ENCODE data around the gene PARD3. TPM values are rescaled to one million over a fixed set of nuclear protein-coding genes. Genes with fewer than 3 reads are reported as not detected.

PARD3 gene
- polyA plus RNA-seq, 3 donors: 0.51 TPM; not detected in 2

DNA sequence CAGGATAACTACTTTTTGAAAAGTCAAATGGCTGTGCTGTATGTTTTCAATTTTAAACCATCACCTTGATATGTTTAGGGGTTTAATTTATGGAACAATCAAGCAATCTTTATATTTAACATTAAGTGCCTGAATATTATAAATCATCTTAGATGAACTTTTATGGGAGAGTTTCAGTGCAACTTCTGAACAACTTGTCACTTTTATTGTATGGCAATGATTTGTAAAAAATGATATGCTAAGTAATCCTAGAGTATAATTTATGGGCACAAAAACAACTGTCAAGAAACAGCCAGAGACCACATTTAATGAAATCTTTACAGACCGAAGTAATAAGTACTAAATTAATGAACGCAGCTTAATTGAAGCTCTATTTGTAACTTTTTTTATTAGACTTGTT lies 498.9 kb downstream of the PARD3 start:
- Histone ChIP-seq H3K9me3 (replicated peaks in 1 of 2; ENCODE audit: control insufficient read depth in 1 of 2, insufficient read depth in 1 of 2, low read length in 2 of 2) (no peaks in the 10 kb centered on the region), H3K9ac (ENCODE audit: insufficient read depth, low read length, poor library complexity, severe bottlenecking) (no peak overlapping the region), H3K4me1 (ENCODE audit: control insufficient read depth in 1 of 2, insufficient read depth in 2 of 2, low read length in 2 of 2) (no peaks in the 10 kb centered on the region), H3K4me3 (replicated peaks in 1 of 3; ENCODE audit: low read depth in 2 of 3, low read length in 3 of 3) (no peak overlapping the region), H3K36me3 (replicated peaks in 1 of 2; ENCODE audit: control insufficient read depth in 1 of 2, insufficient read depth in 2 of 2, low read length in 2 of 2) (no peaks in the 10 kb centered on the region), H4K20me1 (ENCODE audit: insufficient read depth, low read length) (no peaks in the 10 kb centered on the region), H2AFZ (ENCODE audit: insufficient read depth, low read depth, low read length, poor library complexity, severe bottlenecking) (no peak overlapping the region), H3K27me3 (ENCODE audit: control insufficient read depth in 2 of 2, insufficient read depth in 2 of 2, low read length in 2 of 2) (no peaks in the 10 kb centered on the region), H3K4me2 (replicated peaks; ENCODE audit: extremely low read depth, low read length, poor library complexity, severe bottlenecking) (no peak overlapping the region), H3K27ac (ENCODE audit: low read depth in 1 of 2, low read length in 2 of 2) (no peak overlapping the region), H3K79me2 (ENCODE audit: insufficient read depth, low read length) (no peaks in the 10 kb centered on the region)
- H3K36me3 Mint-ChIP-seq: no peaks in the 10 kb centered on the region
- WGBS (ENCODE audit: insufficient coverage): no CpG with 5 or more reads among the region's 2 CpGs
- H3K27me3 Mint-ChIP-seq (ENCODE audit: low read depth in 3 of 3): no peaks in the 10 kb centered on the region
- no peak overlapping the region for H3K4me3 Mint-ChIP-seq
- intact Hi-C loops (cut with micrococcal nuclease): no loop called here
- no peaks in the 10 kb centered on the region for H3K4me1 Mint-ChIP-seq
- no peak for DNase-seq
- TF ChIP-seq CTCF (IDR thresholded peaks at IDR 0.05): no peak
- H3K9me3 Mint-ChIP-seq: peaks cover 0 to 3% (median 0%) of the 10 kb centered on the region in 7 donors
- no peak overlapping the region for H3K27ac Mint-ChIP-seq

DNA sequence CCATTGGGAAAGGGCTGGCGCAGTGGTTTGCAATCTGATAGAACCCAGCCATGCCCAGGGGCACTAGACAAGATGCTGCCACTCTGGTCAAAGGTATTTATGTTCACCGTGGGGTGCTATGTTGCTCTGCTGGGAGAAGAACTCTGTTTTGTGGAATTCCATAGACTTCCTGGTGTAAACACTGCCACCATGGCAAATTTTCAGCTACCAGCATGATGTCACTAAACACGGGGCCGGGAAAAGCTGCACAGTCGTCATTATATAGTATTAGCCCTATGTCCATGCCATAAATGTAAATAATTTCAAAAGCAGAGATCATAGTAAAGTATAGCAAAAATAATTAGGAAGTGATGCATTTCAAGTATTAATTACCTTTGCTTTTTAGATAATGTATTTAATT lies 500.6 kb downstream of the PARD3 start:
- DNase-seq: no peak
- Histone ChIP-seq H3K4me3 (replicated peaks in 1 of 3; ENCODE audit: low read depth in 2 of 3, low read length in 3 of 3) (no peak overlapping the region), H4K20me1 (ENCODE audit: insufficient read depth, low read length) (no peaks in the 10 kb centered on the region), H3K4me2 (replicated peaks; ENCODE audit: extremely low read depth, low read length, poor library complexity, severe bottlenecking) (no peak overlapping the region), H3K36me3 (replicated peaks in 1 of 2; ENCODE audit: control insufficient read depth in 1 of 2, insufficient read depth in 2 of 2, low read length in 2 of 2) (no peaks in the 10 kb centered on the region), H3K27me3 (ENCODE audit: control insufficient read depth in 2 of 2, insufficient read depth in 2 of 2, low read length in 2 of 2) (no peaks in the 10 kb centered on the region), H3K9ac (ENCODE audit: insufficient read depth, low read length, poor library complexity, severe bottlenecking) (no peak overlapping the region), H3K79me2 (ENCODE audit: insufficient read depth, low read length) (no peaks in the 10 kb centered on the region), H2AFZ (ENCODE audit: insufficient read depth, low read depth, low read length, poor library complexity, severe bottlenecking) (no peak overlapping the region), H3K27ac (ENCODE audit: low read depth in 1 of 2, low read length in 2 of 2) (no peak overlapping the region), H3K4me1 (ENCODE audit: control insufficient read depth in 1 of 2, insufficient read depth in 2 of 2, low read length in 2 of 2) (no peaks in the 10 kb centered on the region), H3K9me3 (replicated peaks in 1 of 2; ENCODE audit: control insufficient read depth in 1 of 2, insufficient read depth in 1 of 2, low read length in 2 of 2) (no peaks in the 10 kb centered on the region)
- WGBS (ENCODE audit: insufficient coverage): 100% methylated on average over 1 of the region's 5 CpGs
- Mint-ChIP-seq H3K27me3 (ENCODE audit: low read depth in 3 of 3) (no peaks in the 10 kb centered on the region), H3K9me3 (peaks cover 0 to 3% (median 0%) of the 10 kb centered on the region in 7 donors), H3K4me1 (no peaks in the 10 kb centered on the region), H3K36me3 (no peaks in the 10 kb centered on the region), H3K4me3 (no peak overlapping the region), H3K27ac (no peak overlapping the region)
- intact Hi-C loops (cut with micrococcal nuclease): no loop called here
- TF ChIP-seq CTCF (IDR thresholded peaks at IDR 0.05): no peak

Data from CD14-positive monocyte (primary cell).